GM10248 (cell line): Measurements from ENCODE around the gene SURF4.
A peak's percentile ranks its signal among the peaks of the same experiment; 100 is the strongest.

Experiments
- CTCF ChIA-PET: fragments of 300-600 bp; sonication (Branson Sonifier 250); formaldehyde crosslinking; extraction: SDS; loops from one replicate; lab custom pipeline; 2021; ENCODE audit warnings: antibody characterized with exemption; lab: Yijun Ruan, JAX
- POLR2A ChIA-PET: fragments of 350-650 bp; sonication (Branson Sonifier 250); formaldehyde crosslinking; extraction: SDS; loops from one replicate; lab custom pipeline; 2020; ENCODE audit warnings: antibody characterized with exemption; lab: Yijun Ruan, JAX
- DNase-seq: peaks from one replicate; pipeline ENCODE4 v3.0.0; 2012; ENCODE audit errors: extremely low spot score
- TF ChIP-seq, protein P1 (sequence below): IDR thresholded peaks from 2 replicates; pipeline ENCODE4 v1.5.1; 2012; ENCODE audit warnings: mild to moderate bottlenecking, low read depth; ENCODE audit errors: extremely low read depth, missing control alignments, control extremely low read depth

SURF4 gene

GRCh38 chr9:133357656-133358055 is 18.2 kb downstream of the SURF4 start:
- TF ChIP-seq, protein P1, sequence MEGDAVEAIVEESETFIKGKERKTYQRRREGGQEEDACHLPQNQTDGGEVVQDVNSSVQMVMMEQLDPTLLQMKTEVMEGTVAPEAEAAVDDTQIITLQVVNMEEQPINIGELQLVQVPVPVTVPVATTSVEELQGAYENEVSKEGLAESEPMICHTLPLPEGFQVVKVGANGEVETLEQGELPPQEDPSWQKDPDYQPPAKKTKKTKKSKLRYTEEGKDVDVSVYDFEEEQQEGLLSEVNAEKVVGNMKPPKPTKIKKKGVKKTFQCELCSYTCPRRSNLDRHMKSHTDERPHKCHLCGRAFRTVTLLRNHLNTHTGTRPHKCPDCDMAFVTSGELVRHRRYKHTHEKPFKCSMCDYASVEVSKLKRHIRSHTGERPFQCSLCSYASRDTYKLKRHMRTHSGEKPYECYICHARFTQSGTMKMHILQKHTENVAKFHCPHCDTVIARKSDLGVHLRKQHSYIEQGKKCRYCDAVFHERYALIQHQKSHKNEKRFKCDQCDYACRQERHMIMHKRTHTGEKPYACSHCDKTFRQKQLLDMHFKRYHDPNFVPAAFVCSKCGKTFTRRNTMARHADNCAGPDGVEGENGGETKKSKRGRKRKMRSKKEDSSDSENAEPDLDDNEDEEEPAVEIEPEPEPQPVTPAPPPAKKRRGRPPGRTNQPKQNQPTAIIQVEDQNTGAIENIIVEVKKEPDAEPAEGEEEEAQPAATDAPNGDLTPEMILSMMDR: no peak
- ChIA-PET POLR2A (interaction anchor here (1.9 to 2.8 kb wide), 2 partner anchors 9 to 10 kb away, joined by 9 to 14 read pairs; partner anchors contain the start of genes MED22 and RPL7A), CTCF (interaction anchor here (1.9 kb wide), 1 partner anchor 9 kb away, joined by 6 read pairs; no protein-coding TSS in a partner anchor)
- DNase-seq: no peak

DNA sequence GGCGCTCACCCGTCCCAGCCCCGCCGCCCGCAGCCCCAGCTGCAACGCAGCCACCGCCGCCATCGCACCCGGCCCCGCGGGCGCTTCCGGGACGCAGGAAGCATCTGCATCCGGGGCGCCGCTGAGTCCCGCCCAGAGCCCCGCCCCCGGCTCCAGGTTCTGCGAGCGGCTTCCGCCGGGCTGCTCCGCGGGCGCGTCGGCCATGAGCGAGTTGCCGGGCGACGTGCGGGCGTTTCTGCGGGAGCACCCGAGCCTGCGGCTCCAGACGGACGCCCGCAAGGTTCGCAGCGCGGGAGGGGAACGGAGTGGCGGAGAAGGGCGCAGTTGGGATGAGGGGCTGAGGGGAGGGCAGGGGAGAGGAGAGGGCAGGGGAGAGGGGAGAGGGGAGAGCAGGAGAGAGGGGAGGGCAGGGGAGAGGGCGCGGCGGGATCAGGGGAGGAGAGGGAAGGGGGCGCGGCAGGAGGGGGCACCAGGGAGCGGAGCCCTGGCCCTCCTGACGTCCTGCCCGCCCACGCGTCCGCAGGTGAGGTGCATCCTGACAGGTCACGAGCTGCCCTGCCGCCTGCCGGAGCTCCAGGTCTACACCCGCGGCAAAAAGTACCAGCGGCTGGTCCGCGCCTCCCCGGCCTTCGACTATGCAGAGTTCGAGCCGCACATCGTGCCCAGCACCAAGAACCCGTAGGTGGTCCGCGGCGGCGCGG is 19.3 kb downstream of the SURF4 start, which contains the start of the genes SURF1 and SURF2:
SURF1 (minus strand) TSS at position 97 of the 701 bp plus-strand sequence; CDS start at position 63, 34 bp downstream.
SURF2 (plus strand) TSS at position 160 of the 701 bp plus-strand sequence; CDS start at position 203, 43 bp downstream.
- POLR2A ChIA-PET: interaction anchor here (0.7 to 4.8 kb wide), 4 partner anchors 9 to 89 kb away, joined by 3 to 21 read pairs (median 12); partner anchors contain the start of genes MED22 and RPL7A
- DNase-seq: peak; percentile 93
- TF ChIP-seq, protein P1: peak; percentile 8
- CTCF ChIA-PET: interaction anchor here (1.1 to 1.9 kb wide), 4 partner anchors 10 to 209 kb away, joined by 3 to 12 read pairs (median 4); no protein-coding TSS in a partner anchor

DNA sequence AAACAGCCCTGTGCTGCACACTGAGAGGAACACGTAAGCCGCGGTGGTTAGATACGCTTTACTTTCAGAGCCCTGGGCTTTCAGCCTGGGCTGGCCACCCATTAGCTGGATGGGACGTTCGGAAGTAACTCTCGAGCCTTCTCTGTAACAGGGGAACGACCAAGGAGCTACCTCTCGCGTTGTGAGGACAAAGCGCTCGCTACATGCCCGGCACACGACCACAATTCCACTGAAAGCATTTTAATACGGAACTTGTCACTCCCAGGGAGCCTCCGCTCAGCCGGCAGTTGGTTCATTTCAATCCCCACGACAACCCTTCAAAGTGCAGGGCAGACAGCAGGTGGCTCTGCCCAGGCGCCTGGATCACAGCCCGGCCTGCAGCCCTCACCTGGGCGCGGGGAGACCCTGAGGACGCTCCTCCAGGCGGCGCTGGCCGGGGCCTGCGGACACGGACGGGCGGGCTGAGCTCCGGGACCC is 19.9 kb downstream of the SURF4 start:
- TF ChIP-seq, protein P1: peak; percentile 2
- CTCF ChIA-PET: interaction anchor here (1.1 to 1.9 kb wide), 6 partner anchors 10 to 209 kb away, joined by 3 to 12 read pairs (median 4); no protein-coding TSS in a partner anchor
- DNase-seq: no peak
- POLR2A ChIA-PET: interaction anchor here (0.7 to 4.8 kb wide), 5 partner anchors 8 to 90 kb away, joined by 3 to 21 read pairs (median 9); partner anchors contain the start of genes MED22 and RPL7A

GRCh38 chr9:133354766-133355165 is 21.1 kb downstream of the SURF4 start:
- POLR2A ChIA-PET: interaction anchor here (4.8 kb wide), 1 partner anchor 17 kb away, joined by 21 read pairs; no protein-coding TSS in a partner anchor
- no peak for DNase-seq
- CTCF ChIA-PET: interaction anchor here (1.1 to 1.7 kb wide), 2 partner anchors 22 to 132 kb away, joined by 3 to 4 read pairs; no protein-coding TSS in a partner anchor
- TF ChIP-seq, protein P1: no peak

GRCh38 chr9:133353548-133353947 is 22.3 kb downstream of the SURF4 start:
- CTCF ChIA-PET: no interaction called here
- POLR2A ChIA-PET: interaction anchor here (1.3 to 4.8 kb wide), 2 partner anchors 11 to 18 kb away, joined by 4 to 21 read pairs; no protein-coding TSS in a partner anchor

More at GRCh38 chr9:133353548-133353947, 22.3 kb downstream of the SURF4 start:
- DNase-seq: no peak
- TF ChIP-seq, protein P1: no peak
